Stimulated activated memory B cell treated with anti-CD40 and anti-IgM and Interleukin-4, amounts not matched to agents 10 μg/mL and 1 μg/mL and 100 μg/mL, for 72 hours (primary cell): Measurements from ENCODE around the gene TMEM158.

Experiments
- ATAC-seq: fragments of 150-1000 bp; cut with Tn5 transposase; 2 replicates; pipeline ENCODE4 v1.10.0; 2021
- H3K27ac Mint-ChIP-seq: one replicate; pipeline ENCODE4 v1.8.0; 2022; ENCODE audit warnings: mild to moderate bottlenecking, mixed read lengths
- H3K27me3 Mint-ChIP-seq: one replicate; pipeline ENCODE4 v1.8.0; 2022; ENCODE audit warnings: mixed read lengths
- H3K36me3 Mint-ChIP-seq: one replicate; pipeline ENCODE4 v1.8.0; 2022; ENCODE audit warnings: mixed read lengths
- H3K4me1 Mint-ChIP-seq: one replicate; pipeline ENCODE4 v1.8.0; 2022; ENCODE audit warnings: mixed read lengths
- H3K4me3 Mint-ChIP-seq: one replicate; pipeline ENCODE4 v1.8.0; 2022; ENCODE audit warnings: mild to moderate bottlenecking, moderate library complexity, mixed read lengths
- H3K9me3 Mint-ChIP-seq: one replicate; pipeline ENCODE4 v1.8.0; 2022; ENCODE audit warnings: mixed read lengths

The TMEM158 gene

GRCh38 chr3:45244356-45244755, 18.3 kb upstream of the TMEM158 start:
- Mint-ChIP-seq H3K9me3 (no peaks in the 10 kb centered on the region), H3K36me3 (no peaks in the 10 kb centered on the region), H3K4me1 (peaks cover 7% of the 10 kb centered on the region), H3K27ac (no peak overlapping the region), H3K4me3 (no peak overlapping the region), H3K27me3 (peaks cover 41% of the 10 kb centered on the region)
- ATAC-seq: no peak

GRCh38 chr3:45241206-45241605, 15.1 kb upstream of the TMEM158 start:
- no peak overlapping the region for H3K4me3 Mint-ChIP-seq
- H3K9me3 Mint-ChIP-seq: no peaks in the 10 kb centered on the region
- no peak for ATAC-seq
- H3K27ac Mint-ChIP-seq: no peak overlapping the region
- H3K27me3 Mint-ChIP-seq: peaks cover 41% of the 10 kb centered on the region
- H3K36me3 Mint-ChIP-seq: no peaks in the 10 kb centered on the region
- peaks cover 7% of the 10 kb centered on the region for H3K4me1 Mint-ChIP-seq

- no peak overlapping the region for H3K27ac Mint-ChIP-seq
- no peaks in the 10 kb centered on the region for H3K36me3 Mint-ChIP-seq
- peak; percentile 34 for ATAC-seq
- H3K27me3 Mint-ChIP-seq: peaks cover 41% of the 10 kb centered on the region
- H3K9me3 Mint-ChIP-seq: peaks cover 3% of the 10 kb centered on the region
- H3K4me3 Mint-ChIP-seq: no peak overlapping the region
- peaks cover 7% of the 10 kb centered on the region for H3K4me1 Mint-ChIP-seq
Observed at GRCh38 chr3:45240292-45240691, 14.2 kb upstream of the TMEM158 start.

- Mint-ChIP-seq H3K9me3 (peaks cover 3% of the 10 kb centered on the region), H3K27ac (no peak overlapping the region), H3K4me1 (peaks cover 7% of the 10 kb centered on the region), H3K4me3 (no peak overlapping the region), H3K27me3 (peaks cover 30% of the 10 kb centered on the region), H3K36me3 (no peaks in the 10 kb centered on the region)
- no peak for ATAC-seq
Observed at GRCh38 chr3:45239254-45239653, 13.2 kb upstream of the TMEM158 start.

GRCh38 chr3:45236964-45237363, 10.9 kb upstream of the TMEM158 start:
- H3K27me3 Mint-ChIP-seq: peaks cover 21% of the 10 kb centered on the region
- no peaks in the 10 kb centered on the region for H3K36me3 Mint-ChIP-seq
- no peak overlapping the region for H3K4me3 Mint-ChIP-seq
- H3K9me3 Mint-ChIP-seq: peaks cover 3% of the 10 kb centered on the region
- H3K27ac Mint-ChIP-seq: no peak overlapping the region
- no peak for ATAC-seq
- peaks cover 7% of the 10 kb centered on the region for H3K4me1 Mint-ChIP-seq

- H3K4me3 Mint-ChIP-seq: no peak overlapping the region
Observed at GRCh38 chr3:45235409-45235808, 9.3 kb upstream of the TMEM158 start.

GRCh38 chr3:45234250-45234649, 8.2 kb upstream of the TMEM158 start:
- peaks cover 31% of the 10 kb centered on the region for H3K27me3 Mint-ChIP-seq
- H3K4me3 Mint-ChIP-seq: no peak overlapping the region
- H3K4me1 Mint-ChIP-seq: no peaks in the 10 kb centered on the region
- ATAC-seq: no peak
- peaks cover 3% of the 10 kb centered on the region for H3K9me3 Mint-ChIP-seq
- H3K27ac Mint-ChIP-seq: no peak overlapping the region
- no peaks in the 10 kb centered on the region for H3K36me3 Mint-ChIP-seq

More at GRCh38 chr3:45235409-45235808, 9.3 kb upstream of the TMEM158 start:
- Mint-ChIP-seq H3K4me1 (peaks cover 3% of the 10 kb centered on the region), H3K9me3 (peaks cover 3% of the 10 kb centered on the region), H3K27me3 (peaks cover 30% of the 10 kb centered on the region), H3K27ac (no peak overlapping the region), H3K36me3 (no peaks in the 10 kb centered on the region)
- no peak for ATAC-seq

GRCh38 chr3:45232521-45232920, 6.4 kb upstream of the TMEM158 start:
- no peak for ATAC-seq
- Mint-ChIP-seq H3K27me3 (peaks cover 49% of the 10 kb centered on the region), H3K27ac (no peak overlapping the region), H3K9me3 (peaks cover 3% of the 10 kb centered on the region), H3K36me3 (no peaks in the 10 kb centered on the region), H3K4me3 (no peak overlapping the region), H3K4me1 (no peaks in the 10 kb centered on the region)

GRCh38 chr3:45227946-45228345, 1.9 kb upstream of the TMEM158 start:
- H3K9me3 Mint-ChIP-seq: no peaks in the 10 kb centered on the region
- no peak overlapping the region for H3K27ac Mint-ChIP-seq
- no peak overlapping the region for H3K4me3 Mint-ChIP-seq

GRCh38 chr3:45227071-45227820, 1.2 kb upstream of the TMEM158 start:
- no peak overlapping the region for H3K4me3 Mint-ChIP-seq

More at GRCh38 chr3:45227946-45228345, 1.9 kb upstream of the TMEM158 start:
- no peaks in the 10 kb centered on the region for H3K36me3 Mint-ChIP-seq
- peaks cover 73% of the 10 kb centered on the region for H3K27me3 Mint-ChIP-seq
- peaks cover 17% of the 10 kb centered on the region for H3K4me1 Mint-ChIP-seq
- no peak for ATAC-seq

GRCh38 chr3:45225465-45226205, 452 bp downstream of the TMEM158 start:
- H3K4me1 Mint-ChIP-seq: peaks cover 17% of the 10 kb centered on the region
- H3K27me3 Mint-ChIP-seq: peaks cover 75% of the 10 kb centered on the region
- no peaks in the 10 kb centered on the region for H3K36me3 Mint-ChIP-seq
- ATAC-seq: peak; percentile 40
- H3K9me3 Mint-ChIP-seq: no peaks in the 10 kb centered on the region
- H3K27ac Mint-ChIP-seq: no peak overlapping the region
- H3K4me3 Mint-ChIP-seq: peak overlapping the region; percentile 34

More at GRCh38 chr3:45227071-45227820, 1.2 kb upstream of the TMEM158 start:
- H3K9me3 Mint-ChIP-seq: no peaks in the 10 kb centered on the region
- ATAC-seq: no peak
- no peak overlapping the region for H3K27ac Mint-ChIP-seq
- H3K4me1 Mint-ChIP-seq: peaks cover 17% of the 10 kb centered on the region
- no peaks in the 10 kb centered on the region for H3K36me3 Mint-ChIP-seq
- H3K27me3 Mint-ChIP-seq: peaks cover 75% of the 10 kb centered on the region

- Mint-ChIP-seq H3K9me3 (no peaks in the 10 kb centered on the region), H3K27me3 (peaks cover 75% of the 10 kb centered on the region), H3K4me1 (peaks cover 17% of the 10 kb centered on the region), H3K27ac (no peak overlapping the region), H3K36me3 (no peaks in the 10 kb centered on the region), H3K4me3 (peak overlapping the region; percentile 79)
- ATAC-seq: peak; percentile 14
Observed at GRCh38 chr3:45224824-45225464, 1.1 kb downstream of the TMEM158 start.

- ATAC-seq: no peak
- no peaks in the 10 kb centered on the region for H3K36me3 Mint-ChIP-seq
- peaks cover 17% of the 10 kb centered on the region for H3K4me1 Mint-ChIP-seq
- H3K9me3 Mint-ChIP-seq: no peaks in the 10 kb centered on the region
- peaks cover 75% of the 10 kb centered on the region for H3K27me3 Mint-ChIP-seq
- peak overlapping the region; percentile 41 for H3K4me3 Mint-ChIP-seq
- no peak overlapping the region for H3K27ac Mint-ChIP-seq
Observed at GRCh38 chr3:45223889-45224727, 2.0 kb downstream of the TMEM158 start.

- ATAC-seq: peak; percentile 21
- Mint-ChIP-seq H3K27ac (no peak overlapping the region), H3K27me3 (peaks cover 68% of the 10 kb centered on the region), H3K4me3 (no peak overlapping the region), H3K4me1 (peaks cover 7% of the 10 kb centered on the region), H3K36me3 (no peaks in the 10 kb centered on the region), H3K9me3 (no peaks in the 10 kb centered on the region)
Observed at GRCh38 chr3:45219694-45220093, 6.4 kb downstream of the TMEM158 start.
